SU-DHL-6 (cell line): ENCODE data around the gene RNF166.

Experiments used
- H2AFZ ChIP-seq: fragments of 200-600 bp; sonication (generic); 2 replicates; pipeline ENCODE4 v1.6.1; 2014; ENCODE audit warnings: low read depth, mild to moderate bottlenecking, moderate library complexity, mixed read lengths, antibody characterized with exemption, low read length; ENCODE audit not compliant: severe bottlenecking
- H3F3A ChIP-seq: fragments of 200-600 bp; shearing (Covaris generic); 2 replicates; pipeline ENCODE4 v1.6.0; 2016; ENCODE audit warnings: antibody characterized with exemption, mild to moderate bottlenecking; ENCODE audit not compliant: insufficient read depth
- H3K27ac ChIP-seq: fragments of 200-600 bp; sonication (generic); 2 replicates; pipeline ENCODE4 v1.5.1; 2016; ENCODE audit warnings: low read depth, mild to moderate bottlenecking, low read length, moderate library complexity, mixed read lengths
- H3K27me3 ChIP-seq: fragments of 200-600 bp; sonication (generic), shearing (Covaris generic); 2 replicates; pipeline ENCODE4 v1.6.0; 2014; ENCODE audit warnings: mild to moderate bottlenecking, low read length
- H3K36me3 ChIP-seq: fragments of 200-600 bp; sonication (generic); 2 replicates; pipeline ENCODE4 v1.6.1; 2014; ENCODE audit warnings: mild to moderate bottlenecking, low read length, mixed read lengths
- H3K4me2 ChIP-seq: fragments of 300-600, 200-600 bp; shearing (Covaris generic), sonication (generic); 2 replicates; pipeline ENCODE4 v1.6.0; 2014; ENCODE audit warnings: low read length, low read depth, mild to moderate bottlenecking; ENCODE audit not compliant: poor library complexity, severe bottlenecking
- H3K4me3 ChIP-seq: fragments of 200-600 bp; sonication (generic); 2 replicates; pipeline ENCODE4 v1.5.1; 2014; ENCODE audit warnings: antibody characterized with exemption, low read length, mild to moderate bottlenecking, mixed read lengths; ENCODE audit not compliant: insufficient read depth, poor library complexity, severe bottlenecking
- H3K79me2 ChIP-seq: fragments of 200-600 bp; sonication (generic); 2 replicates; pipeline ENCODE4 v1.6.1; 2014; ENCODE audit warnings: mild to moderate bottlenecking, low read length, moderate library complexity; ENCODE audit not compliant: insufficient read depth
- H3K9ac ChIP-seq: fragments of 200-600 bp; sonication (generic); 2 replicates; pipeline ENCODE4 v1.7.0; 2014; ENCODE audit warnings: mild to moderate bottlenecking, low read length
- H3K9me2 ChIP-seq: fragments of 200-600 bp; sonication (generic); replicated peaks from 2 replicates; pipeline ENCODE4 v1.6.1; 2014; ENCODE audit warnings: low read length; ENCODE audit not compliant: insufficient read depth
- H3K9me3 ChIP-seq: fragments of 200-600 bp; sonication (generic); 2 replicates; pipeline ENCODE4 v1.6.1; 2014; ENCODE audit warnings: low read length, mixed read lengths; ENCODE audit not compliant: insufficient read depth
- H4K20me1 ChIP-seq: fragments of 200-600 bp; sonication (generic); 2 replicates; pipeline ENCODE4 v1.6.1; 2014; ENCODE audit warnings: low read depth, mild to moderate bottlenecking, antibody characterized with exemption, low read length, moderate library complexity, mixed read lengths
- EZH2phosphoT487 ChIP-seq: fragments of 200-600 bp; sonication (generic), shearing (Covaris generic); conservative IDR thresholded peaks from 2 replicates; pipeline ENCODE4 v1.6.1; 2018; ENCODE audit warnings: mild to moderate bottlenecking, antibody characterized with exemption, low read length, moderate library complexity, mixed read lengths
- TF ChIP-seq, protein P1 (sequence below): fragments of 200-600 bp; sonication (generic); IDR thresholded peaks from one replicate; pipeline ENCODE4 v1.5.1; 2017; ENCODE audit warnings: antibody characterized with exemption, mild to moderate bottlenecking, low read length, moderate library complexity; ENCODE audit not compliant: insufficient read depth, poor library complexity, severe bottlenecking

Gene RNF166

GRCh38 chr16:88692861-88693260, 13.3 kb downstream of the RNF166 start:
- Histone ChIP-seq H4K20me1 (no peaks in the 10 kb centered on the region), H3K27me3 (no peaks in the 10 kb centered on the region), H3K27ac (no peak overlapping the region), H3K79me2 (no peaks in the 10 kb centered on the region), H3K36me3 (no peaks in the 10 kb centered on the region), H3K4me2 (no peak overlapping the region), H3K9me3 (no peaks in the 10 kb centered on the region), H3F3A (no peaks in the 10 kb centered on the region), H3K9ac (no peak overlapping the region), H2AFZ (no peak overlapping the region), H3K9me2 (no peaks in the 10 kb centered on the region), H3K4me3 (no peak overlapping the region)
- no peak for TF ChIP-seq EZH2phosphoT487
- TF ChIP-seq, protein P1, sequence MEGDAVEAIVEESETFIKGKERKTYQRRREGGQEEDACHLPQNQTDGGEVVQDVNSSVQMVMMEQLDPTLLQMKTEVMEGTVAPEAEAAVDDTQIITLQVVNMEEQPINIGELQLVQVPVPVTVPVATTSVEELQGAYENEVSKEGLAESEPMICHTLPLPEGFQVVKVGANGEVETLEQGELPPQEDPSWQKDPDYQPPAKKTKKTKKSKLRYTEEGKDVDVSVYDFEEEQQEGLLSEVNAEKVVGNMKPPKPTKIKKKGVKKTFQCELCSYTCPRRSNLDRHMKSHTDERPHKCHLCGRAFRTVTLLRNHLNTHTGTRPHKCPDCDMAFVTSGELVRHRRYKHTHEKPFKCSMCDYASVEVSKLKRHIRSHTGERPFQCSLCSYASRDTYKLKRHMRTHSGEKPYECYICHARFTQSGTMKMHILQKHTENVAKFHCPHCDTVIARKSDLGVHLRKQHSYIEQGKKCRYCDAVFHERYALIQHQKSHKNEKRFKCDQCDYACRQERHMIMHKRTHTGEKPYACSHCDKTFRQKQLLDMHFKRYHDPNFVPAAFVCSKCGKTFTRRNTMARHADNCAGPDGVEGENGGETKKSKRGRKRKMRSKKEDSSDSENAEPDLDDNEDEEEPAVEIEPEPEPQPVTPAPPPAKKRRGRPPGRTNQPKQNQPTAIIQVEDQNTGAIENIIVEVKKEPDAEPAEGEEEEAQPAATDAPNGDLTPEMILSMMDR, result no peak

DNA sequence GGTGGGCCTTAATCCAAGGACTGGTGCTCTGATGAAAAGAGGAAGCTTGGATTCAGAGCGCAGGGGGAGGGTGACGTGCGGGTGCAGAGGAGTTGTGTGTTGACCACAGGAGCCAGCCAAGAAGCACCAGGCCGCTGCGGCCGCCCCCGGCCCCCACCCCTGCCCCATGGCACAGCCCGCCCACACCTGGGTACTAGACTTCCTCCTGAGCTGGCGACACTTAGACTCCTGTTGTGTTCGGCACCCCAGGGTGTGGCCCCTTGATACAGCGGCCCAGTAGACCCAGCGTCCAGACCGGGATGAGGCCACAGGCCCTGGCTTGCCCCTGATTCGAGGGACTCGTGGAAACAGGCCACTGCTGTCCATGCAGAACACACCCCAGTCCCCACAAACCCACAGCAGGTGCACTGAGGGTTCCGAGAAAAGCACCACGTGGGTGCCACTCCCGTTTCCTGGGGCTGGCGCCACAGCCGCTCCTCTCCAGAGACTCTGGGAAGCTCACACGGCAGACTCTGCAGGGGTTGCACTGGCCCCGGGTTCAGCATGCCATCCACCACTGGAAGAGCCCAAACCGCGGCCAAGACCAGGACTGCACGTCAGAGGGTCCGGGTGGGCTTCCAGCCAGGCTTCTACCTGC, 14.2 kb downstream of the RNF166 start:
- Histone ChIP-seq H3K79me2 (no peaks in the 10 kb centered on the region), H3F3A (no peaks in the 10 kb centered on the region), H3K9me3 (no peaks in the 10 kb centered on the region), H3K36me3 (no peaks in the 10 kb centered on the region), H3K27me3 (no peaks in the 10 kb centered on the region), H3K4me2 (no peak overlapping the region), H3K9me2 (no peaks in the 10 kb centered on the region), H3K9ac (no peak overlapping the region), H3K27ac (no peak overlapping the region), H3K4me3 (no peak overlapping the region), H4K20me1 (no peaks in the 10 kb centered on the region), H2AFZ (no peak overlapping the region)
- TF ChIP-seq EZH2phosphoT487, result no peak
- TF ChIP-seq, protein P1, result no peak

DNA sequence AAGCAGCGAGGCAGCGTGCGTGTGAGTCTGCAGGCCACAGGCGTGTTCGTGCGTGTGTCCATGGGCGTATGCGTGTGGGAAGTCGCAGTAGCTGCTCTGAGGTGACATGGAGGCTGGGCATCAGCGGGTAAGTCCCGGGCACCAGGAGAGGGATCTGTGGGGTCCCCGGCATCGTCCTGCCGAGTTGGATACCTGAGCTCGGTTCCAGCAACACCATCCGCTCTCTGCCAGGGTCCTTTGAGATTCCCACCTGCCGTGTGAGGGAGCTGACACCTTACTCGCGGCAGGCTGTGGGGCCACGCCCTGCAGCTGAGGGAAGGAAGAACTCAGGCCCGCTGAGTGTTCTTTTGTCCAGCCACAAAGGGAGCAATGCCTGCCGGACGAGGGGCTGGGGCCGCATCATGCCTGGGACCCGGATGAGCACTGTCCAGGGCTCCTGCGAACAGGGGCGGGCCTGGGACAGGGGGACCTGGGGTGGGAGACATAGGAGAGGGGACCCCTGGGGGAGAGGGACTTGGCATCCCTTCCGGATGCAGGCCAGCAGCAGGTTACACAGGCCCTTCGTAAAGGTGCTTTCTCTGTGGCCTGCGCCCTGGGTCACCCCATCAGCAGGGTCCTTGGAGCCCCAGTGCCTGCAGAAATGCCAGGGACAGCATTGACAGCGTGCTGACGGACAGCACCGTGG, 14.9 kb downstream of the RNF166 start:
- H3F3A ChIP-seq, result no peaks in the 10 kb centered on the region
- no peak overlapping the region for H3K9ac ChIP-seq
- H3K79me2 ChIP-seq, result no peaks in the 10 kb centered on the region
- H2AFZ ChIP-seq, result no peak overlapping the region
- no peak overlapping the region for H3K4me3 ChIP-seq
- TF ChIP-seq, protein P1, result no peak
- TF ChIP-seq EZH2phosphoT487, result no peak
- H3K36me3 ChIP-seq, result no peaks in the 10 kb centered on the region
- H3K9me3 ChIP-seq, result no peaks in the 10 kb centered on the region
- H3K27me3 ChIP-seq, result no peaks in the 10 kb centered on the region
- no peaks in the 10 kb centered on the region for H3K9me2 ChIP-seq
- no peak overlapping the region for H3K27ac ChIP-seq
- H4K20me1 ChIP-seq, result no peaks in the 10 kb centered on the region
- no peak overlapping the region for H3K4me2 ChIP-seq
